ENCODE results near the gene ITGA3.

GRCh38 chr17:50133028-50133768, 77.3 kb downstream of the ITGA3 start:
- TF ChIP-seq CTCF (IDR thresholded peaks at IDR 0.05) = no peak
- TF ChIP-seq POLR2A (IDR thresholded peaks at IDR 0.05) = no peak

Data from thyroid gland (tissue), 4 donors.